Lung (tissue), 12 donors: ENCODE results near the gene WDR35. TPM values are rescaled to one million over a fixed set of nuclear protein-coding genes. Genes with fewer than 3 reads are reported as not detected.

Experiments used
- ATAC-seq: fragments of 200-7000 bp; cut with Tn5 transposase; one replicate; pipeline ENCODE4 v1.9.1; 2020; ENCODE audit warnings: moderate number of reproducible peaks; ENCODE audit not compliant: insufficient read depth, low FRiP score
- DNase-seq, 3 donors: peaks; one replicate each; pipeline ENCODE4 v3.0.0-alpha.2; 2013 to 2017
- H3K27ac ChIP-seq, 2 donors: one replicate each; pipeline ENCODE4 v1.5.1; 2013; ENCODE audit warnings: mild to moderate bottlenecking in 2 of 2, moderate library complexity in 2 of 2, control low read depth in 1 of 2, inconsistent platforms in 1 of 2, low read depth in 1 of 2, low read length in 1 of 2
- H3K27me3 ChIP-seq, 3 donors: one replicate each; pipeline ENCODE4 v1.5.1; 2013; ENCODE audit warnings: low read length in 2 of 3; ENCODE audit not compliant: control insufficient read depth in 3 of 3, insufficient read depth in 3 of 3
- H3K36me3 ChIP-seq, 4 donors: one replicate each; pipeline ENCODE4 v1.5.1; 2013; ENCODE audit warnings: low read length in 4 of 4, mild to moderate bottlenecking in 1 of 4, moderate library complexity in 1 of 4; ENCODE audit not compliant: control insufficient read depth in 4 of 4, insufficient read depth in 4 of 4
- H3K4me1 ChIP-seq, 5 donors: one replicate each; pipeline ENCODE4 v1.5.1; 2013; ENCODE audit warnings: low read length in 5 of 5, mild to moderate bottlenecking in 2 of 5, moderate library complexity in 1 of 5; ENCODE audit not compliant: control insufficient read depth in 5 of 5, insufficient read depth in 5 of 5
- H3K4me3 ChIP-seq: one replicate; pipeline ENCODE4 v1.5.1; 2013; ENCODE audit warnings: mild to moderate bottlenecking, control low read depth, moderate library complexity
- H3K9ac ChIP-seq, 2 donors: one replicate each; pipeline ENCODE4 v1.5.1; 2013; ENCODE audit warnings: low read length in 2 of 2, control low read depth in 1 of 2; ENCODE audit not compliant: insufficient read depth in 1 of 2
- H3K9me3 ChIP-seq, 4 donors: one replicate each; pipeline ENCODE4 v1.5.1; 2013; ENCODE audit warnings: low read length in 3 of 4, mild to moderate bottlenecking in 1 of 4, moderate library complexity in 1 of 4; ENCODE audit not compliant: control insufficient read depth in 4 of 4, insufficient read depth in 3 of 4
- CTCF ChIP-seq: IDR thresholded peaks from 2 replicates; pipeline ENCODE4 v1.5.1; 2012; ENCODE audit warnings: mild to moderate bottlenecking; ENCODE audit errors: control extremely low read depth, extremely low read depth
- WGBS, 2 donors: extraction: QIAGEN DNeasy Blood & Tissue Kit; methylation state at CpG; one replicate each; pipeline ENCODE4 v1.1.7; 2013; 5-methylcytosine and 5-hydroxymethylcytosine counted together
- polyA plus RNA-seq, 2 donors: library from polyadenylated mRNA; stranded (reverse); fragments of 200-250 nt; gene quantifications; one replicate each; pipeline ENCODE4 v1.2.1, GENCODE V29; 2013
- total RNA-seq, 2 donors: library from RNA; depleted of rRNA in 1 of 2; stranded (reverse); fragments of >200 nt in 1 of 2; gene quantifications; one replicate each; pipeline ENCODE4 v1.2.1, GENCODE V29; 2014 to 2021
- donor health status: control.
- donor health status: control.
- donor health status: Bipolar disorder and iron deficiency.
- donor health status: healthy.
- donor health status: DM: yes; HTN: yes; CAD: no.

WDR35 gene
- total and polyA plus RNA-seq, 4 donors = 2.8 to 25.9 (median 9.0) TPM

GRCh38 chr2:19868224-19868623 lies 121.7 kb downstream of the WDR35 start:
- no peak for DNase-seq
- no peak for TF ChIP-seq CTCF
- no peak overlapping the region for H3K9ac ChIP-seq
- H3K4me3 ChIP-seq = no peak overlapping the region
- ATAC-seq = no peak
- H3K27ac ChIP-seq = no peak overlapping the region
- WGBS, 2 donors = 73 to 75% methylated on average over 7 of the region's 7 CpGs
- no peaks in the 10 kb centered on the region for H3K36me3 ChIP-seq
- H3K9me3 ChIP-seq = no peaks in the 10 kb centered on the region
- peaks cover 0 to 3% (median 0%) of the 10 kb centered on the region in 3 donors for H3K27me3 ChIP-seq
- H3K4me1 ChIP-seq = peaks cover 0 to 18% (median 6%) of the 10 kb centered on the region in 5 donors

- H3K9me3 ChIP-seq = no peaks in the 10 kb centered on the region
- no peak for ATAC-seq
- no peak overlapping the region for H3K4me3 ChIP-seq
- H3K36me3 ChIP-seq = no peaks in the 10 kb centered on the region
- TF ChIP-seq CTCF = no peak
- peaks cover 0 to 18% (median 6%) of the 10 kb centered on the region in 5 donors for H3K4me1 ChIP-seq
- WGBS, 2 donors = 89 to 96% methylated on average over 2 of the region's 2 CpGs
- H3K27me3 ChIP-seq = peaks cover 0 to 3% (median 0%) of the 10 kb centered on the region in 3 donors
- no peak for DNase-seq
- H3K9ac ChIP-seq = no peak overlapping the region
- H3K27ac ChIP-seq = no peak overlapping the region
Observed at GRCh38 chr2:19866771-19867170, 123.1 kb downstream of the WDR35 start.

GRCh38 chr2:19865151-19865550 lies 124.8 kb downstream of the WDR35 start:
- TF ChIP-seq CTCF = no peak
- 82 to 92% methylated on average over 2 of the region's 2 CpGs for WGBS, 2 donors
- H3K4me3 ChIP-seq = no peak overlapping the region
- H3K27ac ChIP-seq = no peak overlapping the region
- no peak overlapping the region for H3K9ac ChIP-seq
- ATAC-seq (no peak), DNase-seq (no peak)
- H3K9me3 ChIP-seq = no peaks in the 10 kb centered on the region
- no peaks in the 10 kb centered on the region for H3K36me3 ChIP-seq
- H3K4me1 ChIP-seq = peaks cover 0 to 20% (median 6%) of the 10 kb centered on the region in 5 donors
- peaks cover 0 to 3% (median 0%) of the 10 kb centered on the region in 3 donors for H3K27me3 ChIP-seq

- TF ChIP-seq CTCF = no peak
- Histone ChIP-seq H3K27me3 (peaks cover 0 to 3% (median 0%) of the 10 kb centered on the region in 3 donors), H3K4me1 (peaks cover 0 to 25% (median 5%) of the 10 kb centered on the region in 5 donors), H3K9ac (no peak overlapping the region), H3K9me3 (no peaks in the 10 kb centered on the region), H3K36me3 (no peaks in the 10 kb centered on the region), H3K27ac (no peak overlapping the region), H3K4me3 (no peak overlapping the region)
- WGBS, 2 donors = 73 to 83% methylated on average over 11 of the region's 11 CpGs
- DNase-seq (no peak), ATAC-seq (no peak)
Observed at GRCh38 chr2:19864381-19864780, 125.5 kb downstream of the WDR35 start.
